Panc1 (cell line): ENCODE results near the gene TMC8.

Experiments used
- CTCF ChIP-seq: fragments of 450-650 bp; IDR thresholded peaks from 2 replicates; pipeline ENCODE4 v1.5.1; 2017; ENCODE audit warnings: mild to moderate bottlenecking
- POLR2AphosphoS5 ChIP-seq: IDR thresholded peaks from 2 replicates; pipeline ENCODE4 v1.6.1; 2012; ENCODE audit warnings: mild to moderate bottlenecking, low read depth, low read length, moderate library complexity
- TCF7L2 ChIP-seq: IDR thresholded peaks from 2 replicates; pipeline ENCODE4 v1.6.1; 2011; ENCODE audit warnings: mild to moderate bottlenecking, low read depth, low read length, inconsistent platforms
- TF ChIP-seq, protein P1 (sequence below), 2 experiments: IDR thresholded peaks; 2 replicates each; pipeline ENCODE4 v1.6.1; 2011 to 2012; ENCODE audit warnings: low read depth in 2 of 2, control low read depth in 1 of 2, low read length in 1 of 2, mild to moderate bottlenecking in 1 of 2, moderate library complexity in 1 of 2; ENCODE audit not compliant: insufficient read depth in 1 of 2

DNA sequence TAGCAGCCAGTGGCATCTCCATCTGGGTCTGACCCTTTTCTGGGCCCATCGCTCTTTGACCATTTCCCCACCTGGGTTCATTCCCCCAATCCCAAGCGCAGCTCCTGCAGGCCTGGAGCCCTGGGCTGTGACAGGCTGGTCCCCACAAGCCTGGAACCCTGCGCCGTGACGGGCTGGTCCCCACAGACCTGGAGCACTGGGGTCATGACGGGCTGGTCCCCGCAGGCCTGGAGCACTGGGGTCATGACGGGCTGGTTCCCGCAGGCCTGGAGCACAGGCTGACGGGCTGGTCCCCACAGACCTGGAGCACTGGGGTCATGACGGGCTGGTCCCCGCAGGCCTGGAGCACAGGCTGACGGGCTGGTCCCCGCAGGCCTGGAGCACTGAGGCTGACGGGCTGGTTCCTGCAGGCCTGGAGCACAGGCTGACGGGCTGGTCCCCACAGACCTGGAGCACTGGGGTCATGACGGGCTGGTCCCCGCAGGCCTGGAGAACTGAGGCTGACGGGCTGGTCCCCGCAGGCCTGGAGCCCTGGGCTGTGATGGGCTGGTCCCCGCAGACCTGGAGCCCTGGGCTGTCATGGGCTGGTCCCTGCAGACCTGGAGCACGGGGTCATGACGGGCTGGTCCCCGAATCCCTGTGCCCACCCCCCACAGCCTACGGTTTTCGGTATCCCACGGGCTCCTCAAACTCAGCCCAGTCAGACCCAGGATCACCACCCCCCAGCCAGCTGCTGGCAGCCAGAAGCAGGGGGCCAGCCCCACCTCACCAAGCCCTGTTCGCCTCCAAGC is 18.6 kb upstream of the TMC8 start:
- TF ChIP-seq CTCF, result no peak
- TF ChIP-seq, protein P1, sequence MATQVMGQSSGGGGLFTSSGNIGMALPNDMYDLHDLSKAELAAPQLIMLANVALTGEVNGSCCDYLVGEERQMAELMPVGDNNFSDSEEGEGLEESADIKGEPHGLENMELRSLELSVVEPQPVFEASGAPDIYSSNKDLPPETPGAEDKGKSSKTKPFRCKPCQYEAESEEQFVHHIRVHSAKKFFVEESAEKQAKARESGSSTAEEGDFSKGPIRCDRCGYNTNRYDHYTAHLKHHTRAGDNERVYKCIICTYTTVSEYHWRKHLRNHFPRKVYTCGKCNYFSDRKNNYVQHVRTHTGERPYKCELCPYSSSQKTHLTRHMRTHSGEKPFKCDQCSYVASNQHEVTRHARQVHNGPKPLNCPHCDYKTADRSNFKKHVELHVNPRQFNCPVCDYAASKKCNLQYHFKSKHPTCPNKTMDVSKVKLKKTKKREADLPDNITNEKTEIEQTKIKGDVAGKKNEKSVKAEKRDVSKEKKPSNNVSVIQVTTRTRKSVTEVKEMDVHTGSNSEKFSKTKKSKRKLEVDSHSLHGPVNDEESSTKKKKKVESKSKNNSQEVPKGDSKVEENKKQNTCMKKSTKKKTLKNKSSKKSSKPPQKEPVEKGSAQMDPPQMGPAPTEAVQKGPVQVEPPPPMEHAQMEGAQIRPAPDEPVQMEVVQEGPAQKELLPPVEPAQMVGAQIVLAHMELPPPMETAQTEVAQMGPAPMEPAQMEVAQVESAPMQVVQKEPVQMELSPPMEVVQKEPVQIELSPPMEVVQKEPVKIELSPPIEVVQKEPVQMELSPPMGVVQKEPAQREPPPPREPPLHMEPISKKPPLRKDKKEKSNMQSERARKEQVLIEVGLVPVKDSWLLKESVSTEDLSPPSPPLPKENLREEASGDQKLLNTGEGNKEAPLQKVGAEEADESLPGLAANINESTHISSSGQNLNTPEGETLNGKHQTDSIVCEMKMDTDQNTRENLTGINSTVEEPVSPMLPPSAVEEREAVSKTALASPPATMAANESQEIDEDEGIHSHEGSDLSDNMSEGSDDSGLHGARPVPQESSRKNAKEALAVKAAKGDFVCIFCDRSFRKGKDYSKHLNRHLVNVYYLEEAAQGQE (IDR thresholded peaks at IDR 0.05; ENCODE audit: insufficient read depth in 1 of 2, low read depth in 2 of 2, low read length in 1 of 2), result no peak
- no peak for TF ChIP-seq POLR2AphosphoS5
- no peak for TF ChIP-seq TCF7L2
